Astrocyte of the cerebellum (primary cell): Measurements from ENCODE around the gene ALPL.

Experiments
- DNase-seq: peaks from one replicate; pipeline ENCODE4 v3.0.0-alpha.2; 2011; ENCODE audit warnings: low read depth
- H3K4me3 ChIP-seq: 2 replicates; pipeline ENCODE4 v1.5.1; 2011; ENCODE audit warnings: mild to moderate bottlenecking, low read depth, low read length, moderate library complexity
- CTCF ChIP-seq: IDR thresholded peaks from 2 replicates; pipeline ENCODE4 v1.5.1; 2012; ENCODE audit warnings: low read length, low read depth, moderate library complexity, mild to moderate bottlenecking; ENCODE audit errors: missing control alignments
- in situ Hi-C: cut with HindIII; loops from 2 replicates; pipeline ENCODE4 v1.10.0; 2017; ENCODE audit warnings: low sequenced_read_pairs

ALPL gene

GRCh38 chr1:21526441-21526840 lies 17.2 kb downstream of the ALPL start:
- no peak overlapping the region for H3K4me3 ChIP-seq
- no peak for TF ChIP-seq CTCF
- in situ Hi-C loops, result loop anchor here (5.0 kb wide), 1 partner anchor 159 kb away; no protein-coding TSS in a partner anchor
- no peak for DNase-seq

DNA sequence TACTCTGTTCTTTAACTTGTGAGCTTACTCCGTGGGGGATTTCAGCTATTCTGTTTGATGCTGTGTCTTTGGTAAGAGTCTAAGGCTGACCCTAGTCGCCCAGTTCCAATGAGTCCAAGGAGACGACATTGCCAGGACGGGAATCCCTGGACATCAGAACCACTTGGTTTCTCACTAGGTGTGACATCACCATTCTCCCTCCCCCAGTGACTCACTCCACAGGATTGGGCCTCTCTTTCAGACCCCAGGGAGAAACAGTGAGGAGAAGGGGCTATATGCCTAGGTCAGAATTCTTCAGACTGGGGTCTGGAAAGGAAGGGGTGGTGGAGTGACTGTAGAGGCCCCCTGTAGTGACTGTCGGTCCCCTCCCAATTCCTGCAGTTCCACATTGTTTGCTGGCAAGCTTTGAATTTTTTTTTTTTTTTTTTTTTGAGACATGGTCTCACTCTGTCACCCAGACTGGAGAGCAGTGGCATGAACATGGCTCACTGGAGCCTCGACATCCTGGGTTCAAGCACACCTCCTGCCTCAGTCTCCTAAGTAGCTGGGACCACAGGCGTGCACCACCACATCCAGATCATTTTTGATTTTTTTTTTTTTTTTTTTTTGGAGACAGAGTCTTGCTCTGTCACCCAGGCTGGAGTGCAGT lies 21.3 kb downstream of the ALPL start:
- in situ Hi-C loops, result no loop called here
- H3K4me3 ChIP-seq, result no peak overlapping the region
- DNase-seq, result no peak
- no peak for TF ChIP-seq CTCF

- in situ Hi-C loops, result no loop called here
- no peak overlapping the region for H3K4me3 ChIP-seq
- DNase-seq, result no peak
- TF ChIP-seq CTCF, result no peak
Measured at GRCh38 chr1:21531241-21531640, 22.0 kb downstream of the ALPL start.

GRCh38 chr1:21532496-21532895 lies 23.3 kb downstream of the ALPL start:
- TF ChIP-seq CTCF, result no peak
- in situ Hi-C loops, result no loop called here
- H3K4me3 ChIP-seq, result no peak overlapping the region
- no peak for DNase-seq

DNA sequence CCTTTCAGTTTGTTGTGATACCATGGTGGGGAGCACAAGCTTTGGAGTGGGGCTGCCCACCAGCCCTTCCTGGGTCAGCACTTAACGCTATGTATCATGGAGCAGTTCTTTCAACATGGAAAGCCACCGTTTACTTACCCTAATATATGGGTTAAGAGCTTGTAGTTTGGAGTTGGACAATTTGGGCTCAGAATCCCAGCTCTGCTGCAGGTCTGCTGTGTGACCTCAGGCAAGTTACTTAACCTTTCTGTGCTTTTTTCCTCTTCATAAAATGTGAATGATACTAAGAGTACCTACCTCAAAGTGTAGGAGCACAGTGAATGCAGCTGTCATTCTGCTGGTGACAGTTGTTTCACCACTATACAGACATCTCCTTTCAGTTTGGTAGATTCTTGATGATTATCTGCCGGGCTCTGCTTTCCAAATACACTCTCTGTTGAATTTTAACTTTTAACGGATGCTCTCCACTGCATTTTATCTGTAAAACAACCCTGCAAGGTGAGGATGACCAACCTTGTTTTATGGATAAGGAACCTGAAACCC lies 23.8 kb downstream of the ALPL start:
- TF ChIP-seq CTCF, result no peak
- no peak overlapping the region for H3K4me3 ChIP-seq
- DNase-seq, result no peak
- in situ Hi-C loops, result no loop called here

DNA sequence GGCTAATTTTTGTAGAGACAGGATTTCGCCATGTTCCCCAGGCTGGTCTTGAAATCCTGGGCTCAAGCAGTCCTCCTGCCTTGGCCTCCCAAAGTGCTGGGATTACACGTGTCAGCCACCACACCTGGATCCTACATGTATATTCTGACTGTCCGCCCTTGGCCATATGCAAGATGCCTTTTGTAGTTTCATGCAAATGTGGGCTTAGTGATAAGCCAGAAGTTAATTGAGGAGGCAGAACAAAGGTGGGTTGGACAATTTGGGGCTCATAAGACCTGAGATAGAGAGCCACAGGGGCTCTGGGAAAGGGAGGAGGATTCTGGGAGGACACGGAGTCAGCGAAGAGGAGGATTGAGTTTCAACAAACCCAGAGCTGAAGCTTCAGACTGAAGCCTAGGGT lies 24.9 kb downstream of the ALPL start:
- H3K4me3 ChIP-seq, result no peak overlapping the region
- in situ Hi-C loops, result no loop called here
- TF ChIP-seq CTCF, result no peak
- DNase-seq, result no peak
